Ramos (cell line): ENCODE data around the gene CBX2.

Experiments used
- in situ Hi-C: fragments of 300-500 bp; cut with MboI; formaldehyde crosslinking; loops from one replicate; pipeline ENCODE4 v1.14.3; 2022; ENCODE audit warnings: low sequenced_read_pairs; ENCODE audit not compliant: unreplicated experiment

CBX2 gene

DNA sequence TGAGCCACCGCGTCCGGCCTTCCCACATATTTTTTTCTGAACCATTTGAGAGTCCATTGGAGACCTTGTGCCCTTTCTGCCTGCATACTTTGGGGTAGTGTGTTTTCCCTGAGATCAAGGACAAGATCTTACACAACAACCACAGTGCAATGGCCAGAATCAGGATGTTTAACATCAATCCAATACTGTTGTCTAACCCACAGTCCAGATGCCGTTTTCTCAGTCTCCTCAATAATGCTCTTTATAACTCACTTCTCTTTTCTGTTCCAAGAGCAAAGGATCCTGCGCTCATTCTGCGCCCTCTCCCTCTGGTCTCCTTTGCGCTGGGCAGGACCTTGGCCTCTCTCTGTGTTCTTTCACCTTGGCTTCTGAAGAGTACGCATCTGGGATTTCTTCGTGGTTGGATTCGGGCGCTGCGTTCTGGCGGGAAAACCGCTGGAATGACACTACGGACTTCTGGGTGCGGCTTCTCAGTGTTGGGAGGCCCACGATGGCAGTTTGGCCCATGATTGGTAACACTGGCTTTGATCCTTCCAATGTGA lies 44.7 kb downstream of the CBX2 start:
- in situ Hi-C loops: no loop called here

DNA sequence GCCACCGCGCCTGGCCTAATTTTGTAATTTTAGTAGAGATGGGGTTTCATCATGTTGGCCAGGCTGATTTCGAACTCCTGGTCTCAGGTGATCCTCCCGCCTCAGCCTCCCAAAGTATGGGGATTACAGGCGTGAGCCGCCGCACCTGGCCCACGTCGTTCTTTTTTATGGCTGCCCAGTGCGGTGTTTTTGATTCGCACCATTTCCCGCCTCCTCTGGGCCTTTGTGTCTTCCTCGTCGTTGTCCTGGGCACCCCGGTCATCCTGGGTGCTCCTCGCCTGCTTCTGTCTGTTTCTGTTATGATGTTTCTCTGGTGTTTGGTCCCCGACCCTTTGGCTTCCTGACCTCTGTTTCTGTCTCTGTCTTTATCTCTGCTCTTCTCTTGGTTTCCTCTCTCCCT lies 46.3 kb downstream of the CBX2 start:
- in situ Hi-C loops: no loop called here

DNA sequence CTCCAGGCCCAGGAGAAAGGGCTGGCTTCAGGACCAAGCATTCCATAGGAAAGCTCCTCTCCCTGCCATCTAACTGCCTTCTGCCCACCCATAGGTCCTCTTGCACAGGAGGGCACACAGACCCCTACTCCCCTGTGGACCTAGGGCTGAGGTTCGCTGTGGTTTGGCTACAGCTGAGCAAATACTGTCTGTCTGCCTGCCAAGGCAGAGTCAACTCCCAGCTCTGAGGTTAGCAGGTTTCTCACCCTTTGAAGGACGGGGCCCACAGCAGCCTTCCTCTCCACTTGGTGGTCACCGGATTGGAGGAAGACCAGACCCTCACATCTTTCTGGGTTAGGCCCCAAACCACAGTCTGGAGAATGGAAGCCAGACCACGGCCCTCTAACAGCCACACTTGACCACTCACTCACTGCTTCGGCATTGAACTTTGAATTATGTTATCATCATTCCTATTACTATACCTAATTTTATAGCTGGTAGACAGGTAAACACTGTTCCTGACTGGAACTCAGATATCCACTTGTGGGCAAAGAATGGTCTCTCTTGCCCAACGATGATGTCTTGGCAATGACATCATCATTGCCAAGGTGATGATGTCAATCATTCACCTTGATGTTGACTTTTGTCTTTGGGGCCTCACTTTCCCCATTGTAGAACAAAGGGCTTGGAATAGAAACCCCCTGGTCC lies 47.1 kb downstream of the CBX2 start:
- in situ Hi-C loops: no loop called here

DNA sequence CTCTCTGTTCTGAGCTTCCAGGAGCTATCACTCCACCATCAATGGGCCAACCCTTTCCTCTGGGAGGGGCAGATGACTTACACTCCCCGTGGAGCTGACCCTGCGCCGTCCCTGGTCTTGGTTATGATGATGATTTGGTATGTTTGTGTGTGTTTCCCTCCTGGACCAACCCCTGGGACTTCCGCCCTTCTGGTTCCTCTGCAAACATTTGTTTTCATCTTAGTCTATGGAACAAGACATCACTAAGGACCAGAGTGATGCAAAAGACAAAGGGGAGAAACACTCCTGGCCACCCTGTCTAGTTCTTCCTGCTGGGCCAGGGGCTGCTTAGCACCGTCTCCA lies 47.6 kb downstream of the CBX2 start:
- in situ Hi-C loops: no loop called here

DNA sequence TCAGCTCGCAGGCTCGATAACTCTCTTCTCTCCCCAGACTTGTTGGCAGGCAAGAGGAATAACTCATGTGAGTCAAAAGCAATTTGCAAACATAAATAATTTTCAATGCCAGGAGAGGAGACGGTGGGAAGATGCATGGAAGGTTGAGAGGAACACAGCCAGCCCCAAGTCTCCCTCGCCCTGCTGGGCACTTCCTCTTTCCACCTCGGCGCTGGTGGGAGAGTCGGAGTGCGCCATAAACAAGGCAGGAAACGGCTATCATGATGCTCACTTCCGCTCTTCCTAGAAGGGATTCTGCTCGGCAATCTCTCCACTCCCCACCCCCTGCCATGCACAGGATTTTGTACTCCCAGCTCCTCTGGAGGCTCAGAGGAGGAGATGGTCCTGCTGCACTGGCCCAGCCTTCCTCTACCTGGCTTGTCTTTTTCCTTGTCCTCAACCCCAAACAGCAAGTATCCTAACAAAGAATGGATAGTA lies 48.3 kb downstream of the CBX2 start:
- in situ Hi-C loops: no loop called here

DNA sequence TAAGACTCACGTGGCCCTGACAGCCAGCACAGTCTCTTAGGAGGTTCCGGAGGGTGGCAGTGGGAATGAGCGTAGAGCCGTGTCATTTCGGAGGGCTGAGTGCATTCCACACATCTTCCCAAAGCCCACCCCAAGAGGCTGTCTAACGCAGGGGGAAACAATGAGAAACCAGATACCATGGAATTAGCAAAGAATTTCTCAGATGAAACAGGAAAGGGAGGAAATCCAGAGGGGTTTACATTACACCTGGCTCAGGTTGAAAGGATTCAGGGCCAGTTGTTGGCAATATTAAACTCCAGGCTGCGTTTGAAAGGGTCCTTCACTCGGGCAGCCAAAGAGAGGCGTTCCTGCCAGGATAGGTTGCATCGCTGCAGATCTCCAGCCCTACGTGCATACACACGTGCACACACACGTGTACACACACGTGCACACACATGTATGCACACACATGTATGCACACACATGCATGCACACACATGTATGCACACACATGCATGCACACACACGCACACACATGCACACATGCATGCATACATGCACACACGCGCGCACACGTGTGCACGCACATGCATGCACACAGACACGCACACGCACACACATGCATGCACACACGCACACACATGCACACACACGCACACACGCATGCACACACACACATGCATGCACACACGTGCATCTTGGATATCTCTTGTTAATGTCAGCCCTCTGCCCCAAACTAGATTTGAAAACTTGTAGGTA lies 49.1 kb downstream of the CBX2 start:
- in situ Hi-C loops: no loop called here

DNA sequence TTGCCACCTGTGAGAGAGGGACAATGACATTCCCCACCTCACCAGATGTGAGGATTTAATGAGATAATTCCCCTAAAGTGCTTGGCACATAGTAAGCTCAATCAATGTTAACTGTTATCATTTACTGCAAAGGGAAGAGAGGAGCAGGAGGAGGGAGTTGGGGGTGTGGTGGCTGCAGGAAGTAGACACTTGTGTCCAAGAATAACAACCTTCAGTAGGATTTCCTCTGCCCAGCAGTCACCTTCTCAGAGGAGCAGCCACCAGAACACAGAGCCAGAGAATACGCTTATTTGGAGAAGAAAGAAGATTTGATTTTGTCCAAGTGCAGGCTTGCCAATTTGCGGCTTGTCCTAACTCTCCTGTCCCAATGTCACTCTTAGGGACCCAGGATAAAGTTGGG lies 51.1 kb downstream of the CBX2 start:
- in situ Hi-C loops: no loop called here

DNA sequence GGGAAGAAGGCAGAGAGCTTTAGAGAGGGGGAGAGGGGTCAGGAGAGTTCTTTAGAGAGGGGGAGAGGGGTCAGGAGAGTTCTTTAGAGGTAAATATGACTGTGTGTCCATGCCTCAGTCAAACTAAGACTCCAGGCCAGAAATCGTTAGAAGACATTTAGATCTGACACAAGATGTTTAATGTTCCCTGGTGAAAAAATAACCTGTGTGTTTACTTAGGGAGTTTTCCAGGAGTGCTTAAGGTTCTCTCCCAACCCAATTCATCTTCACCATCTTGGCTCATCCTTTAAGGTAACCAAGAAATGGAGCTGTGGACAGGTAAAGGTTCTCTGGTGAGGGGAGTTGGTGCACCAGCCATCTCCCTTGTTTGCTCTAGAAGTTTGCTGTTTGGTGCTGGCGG lies 51.5 kb downstream of the CBX2 start:
- in situ Hi-C loops: no loop called here

DNA sequence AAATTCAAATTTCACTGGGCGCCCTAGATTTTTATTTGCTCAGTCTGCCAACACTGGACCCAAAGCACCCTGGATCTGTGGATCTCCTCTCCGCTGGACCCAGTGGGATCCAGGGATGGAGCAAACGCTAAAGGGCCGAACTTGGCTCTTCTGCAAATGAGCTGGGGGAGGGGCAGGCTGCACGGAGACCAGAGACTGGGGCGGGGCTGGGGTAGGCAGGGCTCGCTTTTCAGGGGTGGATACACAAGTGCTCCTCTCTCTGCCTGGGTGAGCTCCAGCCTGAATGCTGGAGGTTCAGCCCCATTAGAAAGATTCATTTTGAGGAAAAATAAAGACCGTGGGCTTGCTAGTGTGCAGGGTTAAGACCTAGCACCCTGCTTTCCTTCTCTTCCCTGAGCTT lies 52.4 kb downstream of the CBX2 start:
- in situ Hi-C loops: no loop called here

DNA sequence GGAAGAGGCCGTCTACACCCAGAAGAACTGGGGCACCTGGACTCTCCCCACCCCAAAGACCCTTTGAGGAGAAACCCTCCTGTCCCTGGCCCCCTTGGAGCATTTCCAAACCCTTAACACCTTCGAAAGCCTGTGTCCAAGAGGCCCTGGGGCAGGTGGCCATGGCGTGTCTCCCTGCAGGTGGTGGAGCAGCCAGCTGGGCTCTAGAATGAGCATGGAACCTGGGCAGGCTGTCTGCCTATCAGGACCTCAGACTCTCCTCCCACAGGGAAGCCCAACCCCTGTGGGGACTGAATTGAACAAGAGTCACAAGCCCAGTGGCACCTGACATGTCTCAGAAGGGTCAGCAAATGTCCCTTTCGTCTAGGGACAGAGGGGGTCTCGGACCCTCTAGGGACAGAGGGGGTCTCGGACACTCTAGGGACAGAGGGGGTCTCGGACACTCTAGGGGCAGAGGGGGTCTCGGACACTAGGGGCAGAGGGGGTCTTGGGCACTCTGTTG lies 52.9 kb downstream of the CBX2 start:
- in situ Hi-C loops: no loop called here

DNA sequence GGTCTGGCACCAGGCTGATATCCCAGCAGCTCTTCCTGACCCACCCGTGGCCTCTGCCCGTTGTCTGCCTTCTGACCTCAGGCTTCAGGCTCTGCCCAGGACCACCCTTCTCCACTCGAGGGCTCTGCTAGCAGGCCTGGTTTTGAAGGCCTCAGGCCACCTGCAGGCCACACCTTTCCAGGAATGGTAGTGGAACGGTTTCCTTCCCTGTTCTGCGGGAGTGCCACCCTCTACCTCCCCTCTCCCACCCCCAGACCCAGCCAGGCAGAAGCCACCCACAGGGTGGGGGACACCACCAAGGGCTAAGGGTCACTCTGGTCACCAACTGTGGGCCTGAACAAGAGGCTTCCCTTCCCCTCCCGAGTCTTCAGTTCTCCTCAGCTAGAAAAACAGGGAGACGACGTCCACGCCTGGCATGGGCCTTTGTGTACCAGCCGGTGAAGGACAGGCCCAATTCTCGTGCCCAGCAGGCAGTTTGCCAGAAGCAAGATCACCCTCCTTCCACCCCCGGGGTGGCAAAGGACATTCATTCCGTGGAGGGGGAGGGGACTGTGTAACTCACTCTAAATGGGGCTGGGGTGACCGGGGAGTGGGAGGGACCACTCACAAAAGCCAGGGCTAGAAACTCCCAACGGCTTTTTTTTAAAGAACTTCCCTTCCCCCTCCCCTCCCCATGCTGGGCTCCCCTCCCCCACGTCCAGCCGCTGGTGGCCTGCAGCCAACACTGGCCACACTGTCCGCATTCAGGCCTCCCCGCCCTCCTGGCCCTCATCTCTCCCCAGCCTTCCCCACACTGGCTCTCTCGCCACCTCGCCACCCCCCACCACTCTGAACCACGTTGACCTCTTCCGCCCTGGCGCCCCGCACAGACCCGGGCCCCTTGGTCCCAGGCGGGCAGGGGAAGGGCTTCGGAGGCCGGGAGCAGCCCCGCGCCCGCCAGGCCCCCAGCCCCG lies 53.6 kb downstream of the CBX2 start:
- in situ Hi-C loops: no loop called here

DNA sequence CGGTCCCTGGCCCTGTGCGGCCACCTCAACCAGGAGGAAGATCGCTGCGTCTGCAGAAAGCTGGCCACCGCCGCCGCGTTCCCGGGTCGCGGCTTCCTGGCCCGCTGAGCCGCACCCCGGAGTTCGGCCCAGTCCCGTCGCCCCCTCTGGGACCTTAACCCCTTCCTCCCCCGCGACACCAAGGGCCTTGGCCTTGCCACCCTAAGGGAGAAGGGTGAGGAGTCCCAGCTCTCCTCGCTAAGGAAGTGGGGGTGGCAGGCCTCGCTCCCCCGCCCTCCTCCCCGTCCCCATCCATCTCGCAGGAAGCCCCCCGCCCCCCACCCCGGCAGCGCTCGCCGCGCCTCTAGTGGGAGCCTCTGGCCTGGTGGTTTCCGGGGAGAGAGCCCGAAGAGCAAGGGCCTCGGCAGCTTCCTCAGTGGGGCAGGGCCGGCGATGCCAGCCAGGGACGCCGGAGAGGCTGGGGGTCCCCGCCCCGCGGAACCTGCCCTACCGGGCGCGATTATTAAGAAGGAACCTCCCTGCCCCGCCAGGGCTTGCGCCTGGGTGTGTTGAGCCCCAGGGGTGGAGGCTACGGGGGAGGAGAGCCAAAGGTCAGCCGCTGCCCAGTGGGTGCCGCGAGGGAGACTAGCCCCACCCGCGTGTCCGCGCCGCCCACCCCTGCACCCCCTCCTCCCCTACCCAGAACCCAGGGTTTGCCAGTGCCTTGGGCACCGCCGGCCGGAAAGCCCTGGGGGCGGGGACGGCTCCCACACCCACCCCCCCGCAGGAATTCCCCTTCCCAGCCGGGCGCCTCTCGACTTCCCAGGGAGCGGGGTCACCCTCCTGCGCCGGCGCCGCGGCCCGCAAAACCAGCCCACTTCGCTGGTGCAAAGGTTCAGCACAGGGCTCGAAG lies 54.5 kb downstream of the CBX2 start:
- in situ Hi-C loops: no loop called here

DNA sequence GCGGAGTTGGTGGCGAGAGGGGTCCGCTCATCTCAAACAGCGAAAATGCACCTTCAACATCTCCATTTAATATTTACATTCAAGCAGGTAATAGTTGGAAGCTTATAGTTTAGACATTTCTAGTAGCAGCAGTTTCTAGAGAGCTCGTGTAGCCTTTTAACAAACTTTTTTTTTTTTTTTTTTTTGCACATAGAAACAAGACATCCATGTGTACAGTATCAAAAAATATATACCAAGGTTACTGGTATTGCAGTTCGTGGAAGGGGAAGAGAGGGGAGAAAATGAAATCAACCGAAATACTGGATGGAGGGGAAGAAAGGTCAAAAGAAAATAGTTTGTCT lies 55.1 kb downstream of the CBX2 start:
- in situ Hi-C loops: no loop called here

DNA sequence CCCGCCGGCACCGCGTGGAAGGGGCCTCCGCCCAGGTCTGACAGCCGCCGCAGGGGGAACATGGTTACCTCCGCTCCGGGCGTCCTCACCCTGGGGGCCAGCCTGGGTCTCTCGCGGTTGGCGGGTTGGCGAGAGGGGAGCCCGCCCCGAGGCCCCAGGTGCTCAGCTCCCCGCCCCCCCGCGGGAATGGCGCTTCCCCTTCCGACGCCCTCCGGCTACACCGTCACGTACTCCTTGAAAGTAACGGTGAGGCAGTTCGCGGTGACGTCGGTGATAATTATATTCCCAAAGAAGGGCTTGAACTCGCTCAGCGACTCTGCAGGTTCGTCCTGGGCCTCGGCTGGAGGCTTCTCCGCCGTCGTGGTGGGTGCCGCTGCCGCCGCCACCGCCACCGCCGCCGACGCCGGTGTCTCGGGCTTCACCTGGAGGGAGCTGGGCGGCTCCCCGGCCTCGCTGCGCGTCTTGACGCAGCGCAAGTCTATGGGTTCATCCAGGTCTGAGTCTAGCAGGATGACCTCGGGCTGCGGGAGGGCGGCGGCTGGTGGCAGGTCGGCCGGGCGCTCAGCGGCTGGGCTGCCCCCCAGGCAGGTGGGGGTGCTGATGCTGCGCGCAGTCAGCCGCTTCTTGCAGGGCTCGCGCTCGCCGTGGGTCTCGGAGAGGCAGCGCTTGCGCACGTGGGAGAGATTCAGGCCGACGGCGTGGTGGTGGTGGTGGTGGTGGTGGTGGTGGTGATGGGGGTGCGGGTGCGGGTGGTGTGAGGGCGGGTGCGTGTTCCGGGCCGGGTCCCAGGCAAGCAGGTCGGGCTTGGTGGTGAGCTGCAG lies 56.0 kb downstream of the CBX2 start:
- in situ Hi-C loops: no loop called here

DNA sequence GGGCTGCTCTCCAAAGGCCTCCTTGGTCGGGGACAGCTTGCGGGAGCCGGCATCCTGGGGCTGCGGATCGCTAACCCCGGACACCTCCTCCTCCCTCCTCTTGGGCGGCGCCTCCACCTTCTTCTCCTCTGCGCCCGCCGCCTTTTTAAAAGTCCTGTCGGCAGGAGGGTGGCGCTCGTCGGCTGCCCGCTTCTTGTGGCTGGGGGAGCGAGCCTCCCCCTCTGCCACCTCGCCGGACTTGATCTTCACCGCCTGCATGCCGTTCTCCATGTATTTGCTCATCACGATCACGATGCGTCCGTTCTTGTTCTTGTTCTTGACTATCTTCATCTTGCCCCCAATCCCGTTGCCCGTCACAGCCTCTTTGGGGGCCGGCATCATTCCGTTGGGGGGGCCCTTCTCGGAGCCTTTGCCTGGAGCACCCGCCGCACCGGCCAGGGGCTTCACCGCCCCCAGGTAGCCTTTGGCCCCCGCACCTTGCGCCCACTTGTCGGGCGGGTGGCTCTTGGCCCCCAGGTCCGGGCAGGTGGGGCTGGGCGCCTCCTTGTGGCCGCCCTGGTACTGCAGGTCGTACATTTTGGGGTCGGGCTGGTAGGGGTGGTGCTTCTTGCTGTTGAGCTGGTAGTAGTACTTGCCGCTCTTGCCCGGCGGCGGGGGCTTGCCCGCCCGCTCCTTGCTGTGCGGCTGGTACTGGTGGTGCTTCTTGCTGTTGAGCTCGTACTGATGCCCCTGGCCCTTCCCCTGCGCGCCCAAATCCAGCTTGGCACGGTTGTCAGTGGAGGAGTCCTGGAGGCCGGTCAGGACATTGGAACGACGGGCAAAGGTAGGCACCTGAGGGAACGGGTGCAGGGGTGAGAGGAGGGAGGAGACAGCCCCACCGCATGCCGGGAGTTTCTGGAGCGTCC lies 56.9 kb downstream of the CBX2 start:
- in situ Hi-C loops: no loop called here

DNA sequence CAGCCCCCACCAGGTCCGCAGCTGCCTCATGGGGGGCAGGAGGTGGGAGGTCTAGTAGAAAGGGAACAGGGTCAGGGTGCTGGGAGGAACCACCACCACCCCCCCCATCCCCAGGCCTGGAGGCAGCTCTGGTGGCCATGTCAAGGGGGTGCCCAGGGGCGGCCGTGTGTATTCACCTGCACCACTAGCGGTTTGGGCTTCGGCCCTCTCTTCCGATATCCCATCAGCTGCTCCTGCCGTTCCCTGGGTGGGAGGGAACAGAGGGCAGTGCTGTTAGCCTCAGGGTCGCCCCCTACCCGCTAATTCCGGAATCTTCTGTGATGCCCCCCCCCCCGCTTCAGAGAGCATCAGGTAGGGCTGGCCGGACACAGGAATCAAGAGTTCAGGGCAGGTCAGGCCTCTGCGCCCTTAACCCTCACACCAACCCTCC lies 57.5 kb downstream of the CBX2 start:
- in situ Hi-C loops: no loop called here

DNA sequence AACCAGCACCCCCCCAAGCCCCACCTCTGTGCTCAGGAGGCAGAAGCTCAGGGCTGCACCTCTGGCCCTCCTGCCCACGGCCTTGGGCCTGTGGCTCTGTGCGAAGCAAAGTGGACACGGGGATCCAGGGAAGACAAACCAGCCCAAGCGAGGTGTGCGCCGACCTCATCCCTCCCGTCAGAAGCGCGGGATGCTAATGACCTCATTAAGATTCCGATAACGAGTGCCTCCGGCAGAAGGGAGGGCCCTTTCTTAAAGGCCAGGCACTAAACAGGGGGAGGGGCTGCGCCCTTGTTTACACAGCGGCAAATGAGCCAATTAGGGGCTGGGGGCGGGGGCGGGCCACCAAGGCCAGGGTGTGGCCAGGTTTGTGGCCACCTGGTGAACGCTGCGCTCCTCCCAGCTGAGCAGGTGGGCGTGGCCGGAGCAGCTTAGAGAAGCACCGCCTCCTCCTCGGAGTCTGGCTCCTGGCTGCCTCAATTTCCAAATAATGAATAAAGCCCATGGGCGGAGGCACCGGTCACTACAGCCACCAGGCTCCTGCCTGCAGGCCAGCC lies 58.1 kb downstream of the CBX2 start:
- in situ Hi-C loops: no loop called here
